Left lobe of liver (tissue), 2 donors: ENCODE data around the gene LIFR. TPM values are rescaled to one million over a fixed set of nuclear protein-coding genes. Genes with fewer than 3 reads are reported as not detected.

Source experiments
- ATAC-seq: fragments of 200-7000 bp; cut with Tn5 transposase; one replicate; pipeline ENCODE4 v1.9.1; 2020; ENCODE audit warnings: mild to moderate bottlenecking, moderate library complexity
- DNase-seq: peaks from one replicate; pipeline ENCODE4 v3.0.0-alpha.2; 2020; ENCODE audit warnings: low spot score
- total RNA-seq: library from RNA; stranded (reverse); gene quantifications from one replicate; pipeline ENCODE4 v1.2.1, GENCODE V29; 2021
- donor health status: DM: no; HTN: no; CAD: no; lungs with moderate emphysema.
- donor health status: DM: no; HTN: yes; CAD: no.

Gene LIFR
- total RNA-seq, 1 donor from 2014 or later, result 21.9 TPM

- DNase-seq (no peak), ATAC-seq (no peak)
Measured at GRCh38 chr5:38468202-38468673, 88.2 kb downstream of the LIFR start.

- no peak for DNase-seq
- peak; percentile 33 for ATAC-seq
Measured at GRCh38 chr5:38467353-38468040, 88.9 kb downstream of the LIFR start.

GRCh38 chr5:38466424-38467189 is 89.8 kb downstream of the LIFR start:
- ATAC-seq, result peak; percentile 10

GRCh38 chr5:38465702-38466423 is 90.6 kb downstream of the LIFR start:
- no peak for DNase-seq
- no peak for ATAC-seq

More at GRCh38 chr5:38466424-38467189, 89.8 kb downstream of the LIFR start:
- DNase-seq, result no peak

- ATAC-seq (no peak), DNase-seq (no peak)
Measured at GRCh38 chr5:38465061-38465460, 91.4 kb downstream of the LIFR start.

- peak; percentile 84 for ATAC-seq
- DNase-seq, result no peak
Measured at GRCh38 chr5:38463634-38464521, 92.6 kb downstream of the LIFR start.

GRCh38 chr5:38462976-38463633 is 93.3 kb downstream of the LIFR start:
- no peak for ATAC-seq
- DNase-seq, result no peak

GRCh38 chr5:38458174-38458573 is 98.3 kb downstream of the LIFR start:
- no peak for ATAC-seq
- DNase-seq, result no peak

- no peak for DNase-seq
- ATAC-seq, result no peak
Measured at GRCh38 chr5:38456657-38457399, 99.6 kb downstream of the LIFR start.

- DNase-seq (no peak), ATAC-seq (peak; percentile 70)
Measured at GRCh38 chr5:38455796-38456330, 100.6 kb downstream of the LIFR start.

GRCh38 chr5:38453921-38454320 is 102.5 kb downstream of the LIFR start:
- DNase-seq (no peak), ATAC-seq (no peak)

GRCh38 chr5:38453506-38453905 is 102.9 kb downstream of the LIFR start:
- DNase-seq (no peak), ATAC-seq (no peak)

- DNase-seq (no peak), ATAC-seq (no peak)
Measured at GRCh38 chr5:38452201-38452600, 104.2 kb downstream of the LIFR start.

- no peak for ATAC-seq
- DNase-seq, result no peak
Measured at GRCh38 chr5:38451074-38451725, 105.2 kb downstream of the LIFR start.

GRCh38 chr5:38450627-38451026 is 105.8 kb downstream of the LIFR start:
- DNase-seq, result no peak
- no peak for ATAC-seq

- DNase-seq, result no peak
- no peak for ATAC-seq
Measured at GRCh38 chr5:38448568-38449350, 107.7 kb downstream of the LIFR start.

- ATAC-seq, result no peak
Measured at GRCh38 chr5:38447786-38448185, 108.7 kb downstream of the LIFR start.

GRCh38 chr5:38447056-38447455 is 109.4 kb downstream of the LIFR start:
- no peak for DNase-seq
- no peak for ATAC-seq

More at GRCh38 chr5:38447786-38448185, 108.7 kb downstream of the LIFR start:
- no peak for DNase-seq
